CD4-positive, alpha-beta memory T cell (primary cell): ENCODE results near the gene SPTBN4. TPM values are rescaled to one million over a fixed set of nuclear protein-coding genes. Genes with fewer than 3 reads are reported as not detected.
A peak's percentile ranks its signal among the peaks of the same experiment; 100 is the strongest.
"Not testable (repeated sequence)": the region's sequence is repeated elsewhere in the genome, so short reads cannot be mapped to it uniquely, and the experiment has no call there.

Experiments
- CTCF ChIA-PET: fragments of 350-600 bp; sonication (Branson Sonifier 250); formaldehyde crosslinking; loops from one replicate; lab custom pipeline; 2021; ENCODE audit warnings: inconsistent platforms; ENCODE audit not compliant: partially characterized antibody; lab: Charles Lee
- POLR2A ChIA-PET: fragments of 350-600 bp; sonication (Branson Sonifier 250); formaldehyde crosslinking; loops from one replicate; lab custom pipeline; 2021; ENCODE audit not compliant: partially characterized antibody; lab: Charles Lee
- DNase-seq, 5 donors: peaks; one replicate each; pipeline versions ENCODE4 v3.0.0 to v3.0.0-alpha.2; 2020 to 2022; ENCODE audit warnings: mixed read lengths in 1 of 5
- H3K27ac ChIP-seq: one replicate; pipeline ENCODE4 v1.7.0; 2013; ENCODE audit warnings: low read depth, low read length
- H3K27me3 ChIP-seq: 2 replicates; pipeline ENCODE4 v1.7.0; 2013; ENCODE audit warnings: mild to moderate bottlenecking, low read length, moderate library complexity; ENCODE audit not compliant: insufficient read depth
- H3K36me3 ChIP-seq: 2 replicates; pipeline ENCODE4 v1.7.0; 2013; ENCODE audit warnings: mild to moderate bottlenecking, low read length, moderate library complexity; ENCODE audit not compliant: insufficient read depth
- H3K4me1 ChIP-seq: 2 replicates; pipeline ENCODE4 v1.7.0; 2013; ENCODE audit warnings: mild to moderate bottlenecking, low read length, moderate library complexity; ENCODE audit not compliant: insufficient read depth
- H3K4me3 ChIP-seq, 2 donors: one replicate each; pipeline ENCODE4 v1.7.0; 2013; ENCODE audit warnings: low read length in 2 of 2, mild to moderate bottlenecking in 1 of 2
- H3K9me3 ChIP-seq, 2 donors: one replicate each; pipeline ENCODE4 v1.7.0; 2013; ENCODE audit warnings: low read length in 2 of 2, control low read depth in 1 of 2; ENCODE audit not compliant: control insufficient read depth in 1 of 2
- H3K27ac Mint-ChIP-seq, 7 donors: one replicate each; pipeline ENCODE4 v1.8.0; 2020 to 2021; ENCODE audit warnings: mixed read lengths in 7 of 7, mild to moderate bottlenecking in 6 of 7, inconsistent platforms in 3 of 7, moderate library complexity in 3 of 7
- H3K27me3 Mint-ChIP-seq, 2 donors: one replicate each; pipeline ENCODE4 v1.8.0; 2020 to 2021; ENCODE audit warnings: mixed read lengths in 2 of 2
- H3K36me3 Mint-ChIP-seq, 2 donors: one replicate each; pipeline ENCODE4 v1.8.0; 2020 to 2021; ENCODE audit warnings: mixed read lengths in 2 of 2, inconsistent platforms in 1 of 2, mild to moderate bottlenecking in 1 of 2
- H3K4me1 Mint-ChIP-seq, 4 donors: one replicate each; pipeline ENCODE4 v1.8.0; 2020 to 2021; ENCODE audit warnings: mixed read lengths in 4 of 4, mild to moderate bottlenecking in 1 of 4
- H3K4me3 Mint-ChIP-seq, 8 donors: one replicate each; pipeline ENCODE4 v1.8.0; 2020 to 2021; ENCODE audit warnings: mixed read lengths in 8 of 8, mild to moderate bottlenecking in 7 of 8, moderate library complexity in 6 of 8, inconsistent platforms in 3 of 8
- H3K9me3 Mint-ChIP-seq, 8 donors: one replicate each; pipeline ENCODE4 v1.8.0; 2020 to 2021; ENCODE audit warnings: mixed read lengths in 8 of 8, mild to moderate bottlenecking in 5 of 8, inconsistent platforms in 3 of 8, moderate library complexity in 1 of 8
- intact Hi-C: fragments of 100-400 bp; cut with micrococcal nuclease; formaldehyde crosslinking; loops from one replicate; pipeline ENCODE4 v1.15.1; 2023
- polyA plus RNA-seq, 2 donors: library from polyadenylated mRNA; unstranded; fragments of 300-500 nt; fragmentation: Illumina TruSeq; gene quantifications; one replicate each; pipeline ENCODE4 v1.2.3, GENCODE V29; 2021
- total RNA-seq, 2 experiments: library from RNA; stranded (reverse); gene quantifications; one replicate each; pipeline ENCODE4 v1.2.3, GENCODE V29; 2021

SPTBN4 gene
- total and polyA plus RNA-seq, 4 experiments from 2014 or later: 0.02 to 0.30 (median 0.17) TPM; not detected in 1

DNA sequence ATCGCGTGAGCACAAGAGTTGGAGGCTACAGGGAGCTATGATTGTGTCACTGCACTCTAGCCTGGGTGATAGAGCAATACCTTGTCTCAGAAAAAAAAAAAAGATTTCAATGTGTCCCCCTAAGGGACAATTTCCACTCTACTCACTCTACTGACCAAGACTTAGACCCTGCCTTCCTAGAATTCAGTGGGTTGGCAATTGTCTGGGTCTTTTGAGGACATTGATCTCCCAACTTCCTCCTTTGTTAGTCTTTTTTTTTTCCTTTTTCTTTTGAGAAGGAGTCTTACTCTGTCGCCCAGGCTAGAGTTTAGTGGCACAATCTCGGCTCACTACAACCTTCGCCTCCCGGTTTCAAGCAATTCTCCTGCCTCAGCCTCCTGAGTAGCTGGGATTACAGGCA is 2.2 kb downstream of the SPTBN4 start:
- ChIA-PET POLR2A (no interaction called here), CTCF (interaction anchor here (1.2 kb wide), 1 partner anchor 48 kb away, joined by 7 read pairs; no protein-coding TSS in a partner anchor)
- Histone ChIP-seq H3K36me3 (no peaks in the 10 kb centered on the region), H3K27me3 (no peaks in the 10 kb centered on the region), H3K27ac (no peak overlapping the region), H3K4me3 (no peak overlapping the region), H3K9me3 (no peaks in the 10 kb centered on the region), H3K4me1 (peaks cover 28% of the 10 kb centered on the region)
- peaks cover 6 to 20% of the 10 kb centered on the region in 2 donors for H3K27me3 Mint-ChIP-seq
- no peak for DNase-seq
- H3K9me3 Mint-ChIP-seq: peaks cover 0 to 2% (median 0%) of the 10 kb centered on the region in 8 donors
- intact Hi-C loops: loop anchor here (5.0 kb wide), 1 partner anchor 67 kb away; no protein-coding TSS in a partner anchor
- peaks cover 18 to 27% (median 24%) of the 10 kb centered on the region in 4 donors for H3K4me1 Mint-ChIP-seq
- H3K36me3 Mint-ChIP-seq: peaks cover 4 to 6% of the 10 kb centered on the region in 2 donors
- peak overlapping the region in 2 of 8 donors; percentile 30 for H3K4me3 Mint-ChIP-seq
- peak overlapping the region in 3 of 7 donors; percentile 14 to 53 (median 32) for H3K27ac Mint-ChIP-seq

DNA sequence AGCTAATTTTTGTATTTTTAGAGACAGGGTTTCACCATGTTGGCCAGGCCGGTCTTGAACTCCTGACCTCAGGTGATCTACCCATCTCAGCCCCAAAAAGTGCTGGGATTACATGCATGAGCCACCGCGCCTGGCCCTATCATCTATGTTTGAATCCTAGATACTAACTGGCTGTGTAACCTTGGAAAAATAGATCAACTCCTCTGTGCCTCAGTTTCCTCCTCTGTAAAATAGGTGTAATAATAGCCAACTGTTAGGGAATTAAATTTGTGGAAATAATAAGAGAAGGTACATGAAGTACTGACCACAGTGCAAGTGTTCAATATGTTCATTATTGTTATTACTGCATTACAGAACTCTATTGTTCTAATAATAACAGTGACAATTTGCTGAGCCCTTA is 4.3 kb downstream of the SPTBN4 start:
- Mint-ChIP-seq H3K36me3 (peaks cover 4 to 6% of the 10 kb centered on the region in 2 donors), H3K27ac (peak overlapping the region in 1 of 7 donors; percentile 29), H3K9me3 (peaks cover 0 to 4% (median 0%) of the 10 kb centered on the region in 8 donors), H3K27me3 (peaks cover 6 to 21% of the 10 kb centered on the region in 2 donors), H3K4me1 (peaks cover 6 to 7% (median 7%) of the 10 kb centered on the region in 4 donors), H3K4me3 (no peak overlapping the region)
- peaks cover 14% of the 10 kb centered on the region for H3K4me1 ChIP-seq
- H3K27ac ChIP-seq: no peak overlapping the region
- H3K9me3 ChIP-seq: no peaks in the 10 kb centered on the region
- no peak overlapping the region for H3K4me3 ChIP-seq
- H3K36me3 ChIP-seq: no peaks in the 10 kb centered on the region
- DNase-seq: no peak
- POLR2A ChIA-PET: no interaction called here
- no peaks in the 10 kb centered on the region for H3K27me3 ChIP-seq
- intact Hi-C loops: no loop called here
- CTCF ChIA-PET: interaction anchor here (1.7 kb wide), 1 partner anchor 51 kb away, joined by 5 read pairs; no protein-coding TSS in a partner anchor

DNA sequence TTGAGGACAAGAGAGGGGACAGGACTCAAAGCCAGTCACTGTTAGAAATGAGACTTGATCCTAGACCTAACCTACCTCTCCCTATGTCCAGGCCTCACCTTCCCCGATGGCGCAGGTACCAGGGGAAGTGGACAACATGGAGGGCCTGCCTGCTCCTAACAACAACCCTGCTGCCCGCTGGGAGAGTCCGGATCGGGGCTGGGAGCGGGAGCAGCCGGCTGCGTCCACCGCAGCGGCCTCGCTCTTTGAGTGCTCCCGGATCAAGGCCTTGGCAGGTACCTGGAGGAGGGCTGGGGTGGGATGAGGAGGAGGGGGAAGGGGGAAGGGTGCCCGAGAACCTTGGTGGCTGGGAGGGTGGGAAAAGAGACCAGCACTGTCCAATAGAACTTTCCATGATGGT is 5.7 kb downstream of the SPTBN4 start:
- H3K4me1 ChIP-seq: peaks cover 3% of the 10 kb centered on the region
- H3K36me3 ChIP-seq: no peaks in the 10 kb centered on the region
- Mint-ChIP-seq H3K36me3 (no peaks in the 10 kb centered on the region), H3K4me3 (no peak overlapping the region), H3K27ac (no peak overlapping the region), H3K4me1 (no peaks in the 10 kb centered on the region), H3K27me3 (peaks cover 0 to 18% of the 10 kb centered on the region in 2 donors), H3K9me3 (peaks cover 0 to 2% (median 0%) of the 10 kb centered on the region in 8 donors)
- H3K4me3 ChIP-seq: no peak overlapping the region
- no peaks in the 10 kb centered on the region for H3K9me3 ChIP-seq
- ChIA-PET CTCF (interaction anchor here (2.7 kb wide), 1 partner anchor 7 kb away, joined by 13 read pairs; the partner anchor contains the start of gene BLVRB), POLR2A (no interaction called here)
- H3K27ac ChIP-seq: no peak overlapping the region
- intact Hi-C loops: no loop called here
- no peaks in the 10 kb centered on the region for H3K27me3 ChIP-seq
- no peak for DNase-seq

DNA sequence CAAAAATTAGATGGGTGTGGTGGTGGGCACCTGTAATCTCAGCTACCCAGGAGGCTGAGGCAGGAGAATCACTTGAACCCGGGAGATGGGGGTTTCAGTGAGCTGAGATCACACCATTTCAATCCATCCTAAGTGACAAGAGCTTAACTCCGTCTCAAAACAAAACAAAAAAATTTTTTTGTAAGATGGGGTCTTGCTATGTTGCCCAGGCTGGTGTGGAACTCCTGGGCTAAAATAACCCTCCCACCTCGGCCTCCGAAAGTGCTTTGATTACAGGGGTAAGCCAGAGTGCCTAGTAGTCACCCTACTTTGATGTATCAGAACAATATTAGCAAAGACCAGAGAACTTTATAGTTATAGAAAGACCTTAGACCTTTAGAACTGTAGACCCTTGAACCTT is 7.9 kb downstream of the SPTBN4 start:
- ChIA-PET CTCF (interaction anchor here (1.2 to 2.7 kb wide), 2 partner anchors 10 to 54 kb away, joined by 3 to 13 read pairs; partner anchors contain the start of gene BLVRB), POLR2A (no interaction called here)
- Histone ChIP-seq H3K4me3 (no peak overlapping the region), H3K27ac (no peak overlapping the region), H3K4me1 (no peaks in the 10 kb centered on the region), H3K27me3 (no peaks in the 10 kb centered on the region), H3K9me3 (no peaks in the 10 kb centered on the region), H3K36me3 (no peaks in the 10 kb centered on the region)
- peaks cover 0 to 13% of the 10 kb centered on the region in 2 donors for H3K27me3 Mint-ChIP-seq
- H3K36me3 Mint-ChIP-seq: no peaks in the 10 kb centered on the region
- no peaks in the 10 kb centered on the region for H3K4me1 Mint-ChIP-seq
- no peak overlapping the region for H3K4me3 Mint-ChIP-seq
- intact Hi-C loops: no loop called here
- no peak overlapping the region for H3K27ac Mint-ChIP-seq
- no peak for DNase-seq
- peaks cover 0 to 2% (median 0%) of the 10 kb centered on the region in 8 donors for H3K9me3 Mint-ChIP-seq

DNA sequence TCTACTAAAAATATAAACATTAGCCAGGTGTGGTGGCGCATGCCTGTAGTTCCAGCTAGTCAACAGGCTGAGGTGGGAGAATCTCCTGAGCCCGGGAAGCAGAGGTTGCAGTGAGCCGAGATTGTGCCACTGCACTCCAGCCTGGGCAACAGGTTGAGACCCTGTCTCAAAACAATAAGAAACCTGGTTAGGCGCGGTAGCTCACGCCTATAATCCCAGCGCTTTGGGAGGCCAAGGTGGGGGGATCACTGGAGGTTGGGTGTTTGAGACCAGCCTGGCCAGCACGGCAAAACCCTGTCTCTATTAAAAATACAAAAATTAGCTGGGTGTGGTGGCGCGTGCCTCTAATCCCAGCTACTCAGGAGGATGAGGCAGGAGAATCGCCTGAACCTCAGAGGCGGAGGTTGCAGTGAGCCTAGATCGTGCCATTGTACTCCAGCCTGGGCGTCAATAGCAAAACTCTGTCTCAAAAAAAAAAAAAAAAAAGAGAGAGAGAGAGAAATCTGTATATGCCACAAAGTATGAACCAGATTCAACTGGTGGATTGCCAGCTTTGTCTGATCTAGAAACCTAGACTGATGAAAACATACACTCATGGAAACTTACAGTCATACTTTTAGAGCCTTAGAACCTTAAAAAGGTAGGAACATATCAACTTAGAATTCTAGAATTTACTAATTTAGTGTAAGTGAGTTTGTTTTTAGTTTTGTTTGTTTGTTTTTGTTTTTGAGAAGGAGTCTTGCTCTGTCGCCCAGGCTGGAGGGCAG is 9.3 kb downstream of the SPTBN4 start:
- H3K27ac Mint-ChIP-seq, DNase-seq, H3K36me3 Mint-ChIP-seq, POLR2A ChIA-PET, H3K4me1 ChIP-seq, H3K4me3 Mint-ChIP-seq, H3K36me3 ChIP-seq, H3K4me3 ChIP-seq, H3K27me3 ChIP-seq, H3K27ac ChIP-seq, intact Hi-C loops, H3K4me1 Mint-ChIP-seq, H3K9me3 ChIP-seq, H3K9me3 Mint-ChIP-seq: not testable (repeated sequence)
- CTCF ChIA-PET: interaction anchor here (1.5 kb wide), 1 partner anchor 12 kb away, joined by 3 read pairs; no protein-coding TSS in a partner anchor
- H3K27me3 Mint-ChIP-seq: peaks cover 0 to 11% of the 10 kb centered on the region in 2 donors

DNA sequence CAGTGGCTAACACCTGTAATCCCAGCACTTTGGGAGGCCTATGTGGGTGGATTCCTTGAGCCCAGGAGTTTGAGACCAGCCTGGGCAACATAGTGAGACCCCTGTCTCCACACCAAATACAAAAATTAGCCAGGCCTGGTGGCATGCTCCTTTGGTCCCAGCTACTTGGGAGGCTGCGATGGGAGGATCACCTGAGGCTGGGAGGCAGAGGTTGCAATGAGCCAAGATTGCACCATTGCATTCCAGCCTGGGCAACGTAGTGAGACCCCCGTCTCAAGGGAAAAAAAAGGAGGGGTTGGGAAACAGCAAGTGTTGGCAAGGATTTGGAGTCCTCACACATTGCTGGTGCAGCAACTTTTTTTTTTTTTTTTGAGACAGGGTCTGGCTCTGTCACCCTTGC is 19.2 kb downstream of the SPTBN4 start:
- Histone ChIP-seq H3K36me3 (no peaks in the 10 kb centered on the region), H3K27ac (no peak overlapping the region), H3K4me3 (no peak overlapping the region), H3K9me3 (no peaks in the 10 kb centered on the region), H3K4me1 (no peaks in the 10 kb centered on the region), H3K27me3 (peaks cover 3% of the 10 kb centered on the region)
- Mint-ChIP-seq H3K27me3 (peaks cover 15 to 17% of the 10 kb centered on the region in 2 donors), H3K4me3 (no peak overlapping the region), H3K4me1 (peaks cover 0 to 7% (median 4%) of the 10 kb centered on the region in 4 donors), H3K36me3 (no peaks in the 10 kb centered on the region), H3K27ac (peak overlapping the region in 1 of 7 donors; percentile 48), H3K9me3 (no peaks in the 10 kb centered on the region)
- CTCF ChIA-PET: no interaction called here
- POLR2A ChIA-PET: no interaction called here
- intact Hi-C loops: no loop called here
- DNase-seq: no peak

DNA sequence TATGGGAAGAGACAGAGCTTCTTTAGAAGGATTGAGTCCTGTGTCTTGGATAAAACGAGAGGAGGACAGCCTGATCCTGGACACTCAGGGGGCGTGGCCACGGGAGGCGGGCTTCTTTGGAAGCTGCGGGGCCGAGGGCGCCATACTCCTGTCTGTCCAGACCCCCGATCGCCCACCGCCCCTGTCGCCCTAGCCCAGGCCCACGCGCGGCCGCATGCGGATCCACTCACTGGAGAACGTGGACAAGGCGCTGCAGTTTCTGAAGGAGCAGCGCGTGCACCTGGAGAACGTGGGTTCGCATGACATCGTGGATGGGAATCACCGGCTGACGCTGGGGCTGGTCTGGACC is 23.1 kb downstream of the SPTBN4 start:
- Histone ChIP-seq H3K27ac (no peak overlapping the region), H3K27me3 (peaks cover 3% of the 10 kb centered on the region), H3K36me3 (no peaks in the 10 kb centered on the region), H3K4me1 (no peaks in the 10 kb centered on the region), H3K9me3 (no peaks in the 10 kb centered on the region), H3K4me3 (no peak overlapping the region)
- peaks cover 0 to 7% (median 4%) of the 10 kb centered on the region in 4 donors for H3K4me1 Mint-ChIP-seq
- H3K9me3 Mint-ChIP-seq: no peaks in the 10 kb centered on the region
- intact Hi-C loops: no loop called here
- ChIA-PET CTCF (no interaction called here), POLR2A (no interaction called here)
- DNase-seq: no peak
- H3K27me3 Mint-ChIP-seq: peaks cover 16 to 20% of the 10 kb centered on the region in 2 donors
- H3K36me3 Mint-ChIP-seq: no peaks in the 10 kb centered on the region
- H3K27ac Mint-ChIP-seq: no peak overlapping the region
- H3K4me3 Mint-ChIP-seq: no peak overlapping the region
